Measurements from ENCODE around the gene UBE2H. TPM values are rescaled to one million over a fixed set of nuclear protein-coding genes. Genes with fewer than 3 reads are reported as not detected.

The UBE2H gene
- total and polyA plus RNA-seq, 10 of the 15 experiments (the other 5 are each of a cell fraction or from before 2014, with no cell fraction given) = 15.6 to 75.5 (median 32.8) TPM

- Histone ChIP-seq H2AFZ (ENCODE audit: control insufficient read depth, low read depth, low read length) (no peak overlapping the region), H3K36me3 (ENCODE audit: control insufficient read depth in 2 of 2, insufficient read depth in 2 of 2, low read length in 1 of 2) (no peaks in the 10 kb centered on the region; a peak in 1 of 4 replicates), H3K9me3 (replicated peaks; ENCODE audit: control insufficient read depth, insufficient read depth, low read length) (no peaks in the 10 kb centered on the region), H3K9ac (ENCODE audit: control insufficient read depth, insufficient read depth, low read length) (no peak overlapping the region), H3K27ac (ENCODE audit: control insufficient read depth, insufficient read depth) (no peak overlapping the region), H3K27me3 (replicated peaks in 1 of 2; ENCODE audit: control insufficient read depth in 2 of 2, insufficient read depth in 2 of 2, low read length in 1 of 2) (no peaks in the 10 kb centered on the region), H3K4me2 (ENCODE audit: control insufficient read depth, insufficient read depth) (no peak overlapping the region), H4K20me1 (ENCODE audit: control insufficient read depth, insufficient read depth) (no peaks in the 10 kb centered on the region), H3K79me2 (ENCODE audit: control insufficient read depth, insufficient read depth, low read length) (peaks cover 19% of the 10 kb centered on the region), H3K4me3 (no peak overlapping the region), H3K4me1 (ENCODE audit: control insufficient read depth, insufficient read depth, low read length) (peaks cover 32% of the 10 kb centered on the region)
- ATAC-seq (no peak), DNase-seq (ENCODE audit: low read depth, low spot score) (no peak), FAIRE-seq (no peak)
- ChIA-PET SMC1A (ENCODE audit: uncharacterized antibody, unreplicated experiment) (interaction anchor here (0.6 kb wide), 2 partner anchors 52 to 97 kb away, joined by 3 read pairs; no protein-coding TSS in a partner anchor), POLR2A (no interaction called here), RAD21 (ENCODE audit: unreplicated experiment) (interaction anchor here (0.7 kb wide), 1 partner anchor 22 kb away, joined by 3 read pairs; no protein-coding TSS in a partner anchor), CTCF (no interaction called here)
- in situ Hi-C loops (cut with MboI) = no loop called here
- no TSS peak for BruUV-seq (replicated peaks)
- WGBS (ENCODE audit: insufficient coverage, insufficient replicate concordance, low lambda C conversion rate, missing lambda C conversion rate) = 96% methylated on average over 3 of the region's 3 CpGs
- no peak for TF ChIP-seq SMAD1 (IDR thresholded peaks at IDR 0.05; ENCODE audit: low read depth, partially characterized antibody)
- TF ChIP-seq NR2F1 (conservative IDR thresholded peaks at IDR 0.05) = no peak
- no peak for TF ChIP-seq ZBTB4 (CRISPR knock-in tag; IDR thresholded peaks at IDR 0.05)
- TF ChIP-seq SMARCA5 (IDR thresholded peaks at IDR 0.05) = no peak
- TF ChIP-seq IKZF1 (conservative IDR thresholded peaks at IDR 0.05) = no peak
- TF ChIP-seq REST (IDR thresholded peaks at IDR 0.05; ENCODE audit: low read depth, low read length) = no peak
- no peak for TF ChIP-seq GABPA (IDR thresholded peaks at IDR 0.05; ENCODE audit: low read depth)
- intact Hi-C loops (cut with micrococcal nuclease; ENCODE audit: unreplicated experiment) = no loop called here
Measured at GRCh38 chr7:129864042-129864441, 88.7 kb downstream of the UBE2H start.

All from GM12878 (cell line).